GM21786 (cell line): ENCODE results near the gene XPR1.
A peak's percentile ranks its signal among the peaks of the same experiment; 100 is the strongest.
"Not testable (repeated sequence)": the region's sequence is repeated elsewhere in the genome, so short reads cannot be mapped to it uniquely, and the experiment has no call there.

Experiments used
- ATAC-seq: cut with Tn5 transposase; IDR thresholded peaks from one replicate; pipeline ENCODE4 v1.9.1; 2021; ENCODE audit not compliant: unreplicated experiment

XPR1 gene

DNA sequence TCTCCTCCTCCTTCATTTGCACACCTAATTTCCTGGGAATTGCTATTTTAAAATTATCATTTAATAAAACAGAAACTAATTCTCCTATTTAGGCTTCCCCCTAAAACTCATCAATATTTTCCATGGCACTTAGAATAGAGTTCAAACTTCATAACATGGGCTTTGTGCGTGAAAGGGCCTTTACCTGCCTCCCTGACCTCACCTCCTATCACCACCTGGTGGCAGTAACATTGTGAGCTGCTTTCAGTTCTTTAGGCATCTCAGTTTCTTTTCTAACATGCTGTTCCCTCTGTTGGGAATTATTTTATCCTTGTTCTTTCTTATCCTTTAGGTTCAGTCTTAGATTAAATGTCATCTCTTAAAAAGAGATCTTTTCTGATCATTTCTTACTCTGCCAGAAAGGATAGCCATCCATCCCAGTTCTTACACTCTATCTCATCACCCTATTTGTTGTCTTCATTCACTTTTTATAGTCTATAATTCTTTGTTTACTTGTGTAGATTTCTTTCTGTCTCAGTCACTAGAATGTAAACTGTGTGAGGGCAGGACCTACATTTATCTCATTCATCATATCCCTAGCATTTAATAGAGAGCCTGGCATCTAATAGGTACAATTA is 147.1 kb downstream of the XPR1 start:
- no peak for ATAC-seq

DNA sequence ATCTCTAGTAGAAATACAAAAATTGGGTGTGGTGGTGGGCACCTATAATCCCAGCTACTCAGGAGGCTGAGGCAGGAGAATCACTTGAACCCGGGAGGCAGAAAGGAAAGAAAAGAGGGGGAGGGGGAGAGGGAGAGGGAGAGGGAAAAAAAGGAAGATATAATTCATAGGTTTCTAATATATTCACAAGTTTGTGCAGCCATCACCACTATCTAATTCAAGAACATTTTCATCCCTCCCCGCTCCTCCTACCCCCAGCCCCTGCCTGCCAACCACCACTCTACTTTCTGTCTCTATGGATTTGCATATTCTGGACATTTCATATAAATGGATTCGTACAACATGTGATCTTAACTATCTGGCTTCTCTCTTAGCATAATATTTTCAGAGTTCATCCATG is 147.8 kb downstream of the XPR1 start:
- no peak for ATAC-seq

DNA sequence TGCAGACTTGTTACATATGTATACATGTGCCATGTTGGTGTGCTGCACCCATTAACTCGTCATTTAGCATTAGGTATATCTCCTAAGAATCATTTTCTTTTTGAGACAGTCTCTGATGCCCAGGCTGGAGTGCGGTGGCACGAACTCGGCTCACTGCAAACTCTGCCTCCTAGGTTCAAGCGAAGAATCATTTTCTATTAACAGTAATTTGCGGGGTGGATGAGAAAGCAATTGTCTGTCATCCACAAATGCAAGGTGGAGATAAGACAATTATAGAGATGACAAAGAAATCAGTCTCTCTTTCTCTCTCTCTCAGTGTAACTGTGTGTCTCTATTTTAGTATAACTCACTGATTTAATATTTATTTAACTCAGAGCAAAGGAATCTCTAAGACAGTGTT is 149.9 kb downstream of the XPR1 start:
- no peak for ATAC-seq

DNA sequence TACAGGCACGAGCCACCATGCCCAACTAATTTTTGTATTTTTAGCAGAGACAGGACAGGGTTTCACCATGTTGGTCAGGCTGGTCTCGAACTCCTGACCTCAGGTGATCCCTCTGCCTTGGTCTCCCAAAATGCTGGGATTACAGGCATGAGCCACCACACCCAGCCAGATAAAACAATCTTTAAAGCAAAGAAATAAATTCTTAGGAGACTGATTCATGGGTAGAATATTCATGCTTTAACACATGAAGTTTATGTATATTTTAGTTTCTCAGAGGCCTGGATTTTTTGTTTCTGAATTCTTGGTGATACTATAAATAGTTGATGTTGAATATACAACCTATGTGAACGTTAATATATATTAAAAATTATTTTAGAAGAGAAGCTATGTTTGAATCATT is 153.5 kb downstream of the XPR1 start:
- ATAC-seq: no peak

DNA sequence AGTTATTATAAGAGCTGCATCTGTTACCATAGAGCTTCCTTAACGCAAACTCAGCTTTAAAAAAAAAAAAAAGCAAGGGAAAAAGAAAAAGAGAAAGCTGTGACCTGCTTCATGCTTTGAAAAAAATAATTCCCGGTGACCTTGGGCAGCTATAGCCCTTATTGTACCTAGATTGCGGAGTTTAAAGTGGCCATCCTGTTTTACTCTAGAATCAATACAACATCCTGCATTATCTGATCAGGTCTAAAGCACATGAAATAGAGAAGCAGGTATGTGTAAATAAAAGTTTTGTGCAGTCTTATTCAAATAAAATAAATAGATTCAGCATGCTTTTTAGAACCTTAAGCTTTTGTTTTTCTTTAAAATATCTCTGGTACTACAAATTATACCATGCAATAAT is 154.1 kb downstream of the XPR1 start:
- ATAC-seq: no peak

DNA sequence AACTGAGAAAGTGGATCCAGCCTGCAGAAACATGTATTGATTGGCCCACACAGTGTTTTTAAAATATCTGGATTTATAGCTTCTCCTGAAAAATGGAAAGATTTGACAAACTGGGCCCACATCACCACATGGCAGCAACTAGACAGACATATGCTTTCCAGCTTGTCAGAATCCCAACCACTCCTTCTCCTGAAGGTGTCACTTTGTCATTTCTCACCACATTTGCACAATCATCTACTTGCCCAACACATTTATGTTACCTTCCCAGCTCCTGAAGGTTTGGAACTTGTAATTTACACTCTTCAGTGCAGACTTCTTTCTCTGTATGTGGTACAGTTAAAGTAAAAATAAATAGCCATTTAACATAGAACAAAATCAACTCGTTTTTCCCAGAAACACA is 154.8 kb downstream of the XPR1 start:
- no peak for ATAC-seq

DNA sequence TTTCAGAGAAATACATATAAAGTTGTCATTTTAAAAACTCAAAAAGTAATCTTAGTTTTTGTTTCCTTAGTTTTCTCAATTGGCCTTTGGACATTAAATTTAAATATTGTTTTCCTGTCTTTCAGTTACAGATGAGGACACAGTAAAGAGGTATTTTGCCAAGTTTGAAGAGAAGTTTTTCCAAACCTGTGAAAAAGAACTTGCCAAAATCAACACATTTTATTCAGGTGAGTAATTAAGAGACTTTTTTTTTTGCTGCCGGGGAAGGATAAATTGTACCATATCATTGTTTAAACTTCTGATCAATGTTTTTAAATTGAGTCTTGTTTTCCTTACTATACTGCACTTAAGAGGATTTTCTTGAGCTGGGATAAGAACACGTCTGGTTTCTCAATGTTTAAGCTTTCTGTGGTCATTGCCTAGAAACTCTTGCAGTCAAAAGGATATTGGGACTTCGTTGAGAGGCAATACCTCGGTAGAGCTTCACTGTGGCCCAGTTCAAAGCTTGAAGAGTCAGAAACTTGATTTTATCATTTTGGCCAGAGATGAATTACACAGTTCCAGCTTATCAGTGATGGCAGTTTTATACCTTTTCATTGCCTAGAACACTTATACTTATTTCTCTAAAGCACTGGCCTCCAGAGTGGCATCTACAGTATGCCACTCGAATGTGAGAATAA is 155.9 kb downstream of the XPR1 start:
- no peak for ATAC-seq

DNA sequence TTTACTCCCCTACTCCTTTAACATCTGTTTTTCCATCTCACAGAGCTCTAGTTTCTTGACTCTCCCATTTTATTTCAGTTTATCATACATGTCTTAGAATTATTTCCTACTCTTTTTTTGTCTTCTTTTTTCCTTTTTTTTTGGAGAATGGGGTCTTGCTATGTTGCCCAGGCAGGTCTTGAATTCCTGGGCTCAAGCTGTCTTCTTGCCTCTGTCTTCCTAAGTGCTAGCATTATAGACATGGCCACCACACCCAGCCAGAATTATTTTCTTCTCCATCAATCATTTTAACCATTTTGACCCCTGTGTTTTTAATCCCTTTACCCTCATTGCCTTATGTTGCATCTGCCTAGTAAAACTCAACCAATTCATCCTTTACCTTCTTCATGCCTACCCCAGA is 157.6 kb downstream of the XPR1 start:
- ATAC-seq: no peak

DNA sequence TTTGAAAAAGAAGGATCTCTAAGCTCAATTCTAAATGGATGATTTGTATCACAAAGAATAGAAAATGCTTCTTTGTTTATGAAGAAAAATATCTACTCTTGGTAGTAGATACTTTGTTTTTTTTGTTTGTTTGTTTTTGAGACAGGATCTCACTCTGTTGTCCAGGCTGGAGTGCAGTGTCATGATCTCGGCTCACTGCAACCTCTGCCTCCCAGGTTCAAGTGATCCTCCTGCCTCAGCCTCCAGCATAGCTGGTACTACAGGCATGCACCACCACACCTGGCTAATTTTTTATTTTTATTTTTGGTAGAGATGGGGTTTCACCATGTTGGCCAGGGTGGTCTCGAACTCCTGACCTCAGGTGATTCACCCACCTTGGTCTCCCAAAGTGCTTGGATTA is 159.3 kb downstream of the XPR1 start:
- ATAC-seq: not testable (repeated sequence)

DNA sequence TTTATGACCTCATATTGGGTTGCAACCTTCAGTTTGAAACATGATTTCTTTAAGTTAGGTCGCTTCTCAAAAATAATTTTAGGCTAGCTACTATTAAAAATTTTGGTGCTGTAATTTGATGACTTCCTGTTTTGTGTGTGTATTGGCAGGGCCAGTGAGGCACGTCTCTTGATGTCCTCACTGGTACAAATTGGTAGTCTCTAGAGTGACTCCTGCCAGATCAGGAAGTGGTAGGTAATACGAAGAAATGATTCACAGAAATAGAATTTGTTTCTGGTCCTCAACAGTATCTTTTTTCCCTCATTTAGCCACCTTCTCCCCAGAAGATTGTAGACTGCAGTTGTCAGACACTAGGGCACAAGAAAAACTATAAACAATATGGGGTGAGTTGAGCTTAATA is 160.0 kb downstream of the XPR1 start:
- ATAC-seq: no peak

DNA sequence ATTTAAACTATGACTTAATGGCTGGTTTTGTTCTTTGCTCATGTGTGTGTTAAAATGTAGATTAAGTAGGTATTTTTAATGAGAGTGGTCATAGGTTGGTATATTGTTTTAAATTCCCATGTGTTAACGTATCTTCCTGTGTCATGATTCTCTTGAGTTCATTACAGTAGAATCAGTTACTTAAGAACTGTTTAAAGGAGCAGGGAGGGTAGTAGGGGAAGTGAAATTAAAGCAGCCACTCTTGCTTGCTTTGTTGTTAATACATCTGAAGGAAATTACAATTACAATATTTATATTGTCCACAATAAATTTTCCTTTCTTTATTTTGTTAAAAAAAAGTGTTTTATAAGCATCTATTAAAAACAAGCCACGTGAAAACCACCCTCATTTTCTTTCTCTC is 161.6 kb downstream of the XPR1 start:
- ATAC-seq: no peak

DNA sequence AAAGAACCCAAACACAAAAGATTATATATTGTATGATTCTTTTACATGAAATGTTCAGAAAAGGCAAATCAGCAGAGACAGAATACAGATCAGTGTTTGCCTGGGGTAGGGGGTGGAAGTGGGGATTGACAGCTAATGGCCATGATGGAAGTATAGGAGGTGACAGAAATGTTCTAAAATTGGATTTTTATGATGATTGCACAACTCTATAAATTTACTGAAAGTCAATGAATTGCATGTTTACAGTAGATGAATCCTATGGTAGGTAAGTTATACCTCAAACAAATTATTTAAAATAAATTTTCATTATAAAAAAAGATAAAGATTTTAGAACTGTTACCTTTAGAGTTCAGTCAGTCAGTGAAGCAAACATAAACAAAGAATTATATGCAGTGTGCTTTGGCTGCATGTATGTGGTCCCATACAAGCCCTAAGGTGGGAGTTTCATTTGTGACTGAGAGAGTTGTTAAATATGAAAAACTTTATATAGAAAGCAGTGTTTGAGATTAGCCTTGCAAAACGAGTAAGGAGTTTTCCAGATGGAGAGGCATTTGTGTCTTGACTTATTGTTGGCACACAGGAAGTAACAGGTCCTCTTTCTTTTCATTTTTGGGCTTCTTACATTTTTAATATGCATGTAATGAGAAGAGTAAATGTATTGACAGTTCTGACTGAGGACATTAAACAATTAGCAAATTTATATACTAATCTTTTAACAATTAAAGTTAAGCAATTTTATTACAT is 165.2 kb downstream of the XPR1 start:
- no peak for ATAC-seq

DNA sequence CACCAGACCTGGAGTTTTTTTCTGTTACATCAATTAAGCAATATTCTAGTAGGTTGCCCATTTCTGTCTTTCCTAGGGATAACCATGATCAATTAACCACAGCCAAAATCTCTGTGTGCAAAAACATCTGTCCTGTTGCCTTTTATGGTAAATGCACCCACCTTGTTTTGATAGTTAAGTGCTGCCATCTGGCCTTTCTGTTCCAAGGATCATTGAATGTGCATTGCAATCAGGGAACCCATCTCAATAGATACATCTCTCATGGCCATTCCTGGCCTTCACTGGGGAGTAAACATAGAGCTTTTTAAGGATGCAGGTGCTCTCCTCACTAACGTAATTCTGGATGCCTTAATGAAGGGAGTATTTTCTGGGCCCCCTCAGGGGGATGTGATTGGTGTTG is 169.1 kb downstream of the XPR1 start:
- no peak for ATAC-seq

DNA sequence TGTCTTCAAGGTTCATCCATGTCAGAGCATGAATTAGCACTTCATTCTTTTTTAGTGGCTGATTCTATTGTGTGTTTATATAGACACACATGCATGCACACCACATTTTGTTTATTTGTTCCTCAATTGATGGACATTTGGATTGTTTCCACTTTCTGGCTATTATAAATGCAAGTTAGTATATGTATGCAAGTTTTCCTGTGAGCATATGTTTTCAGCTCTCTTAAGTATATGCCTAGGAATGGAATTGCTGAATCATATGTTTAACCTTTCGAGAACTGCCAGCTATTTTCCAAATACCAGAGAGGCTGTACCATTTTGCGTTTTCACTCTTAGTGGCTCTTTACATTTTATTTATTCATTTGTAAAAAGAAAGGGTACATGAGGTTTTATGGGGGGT is 171.0 kb downstream of the XPR1 start:
- no peak for ATAC-seq

DNA sequence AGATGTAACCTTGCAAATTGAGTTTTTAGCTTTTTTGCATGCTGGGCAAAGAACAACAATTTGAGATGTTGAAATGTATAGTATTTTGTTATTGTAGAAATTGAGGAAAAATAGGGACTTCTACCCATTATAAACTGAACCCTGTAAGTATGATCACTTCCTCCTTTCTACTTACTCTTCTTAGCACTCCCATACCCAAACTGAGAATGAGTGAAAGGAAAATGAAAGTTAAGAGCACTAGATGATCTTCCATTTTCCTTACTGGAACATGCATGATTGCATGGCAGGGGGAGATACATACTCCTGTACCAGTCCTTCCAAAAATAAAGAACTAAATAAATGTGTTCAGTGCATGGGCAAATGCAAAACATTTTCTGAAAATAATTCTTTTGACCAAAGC is 173.5 kb downstream of the XPR1 start:
- peak; percentile 89 for ATAC-seq

DNA sequence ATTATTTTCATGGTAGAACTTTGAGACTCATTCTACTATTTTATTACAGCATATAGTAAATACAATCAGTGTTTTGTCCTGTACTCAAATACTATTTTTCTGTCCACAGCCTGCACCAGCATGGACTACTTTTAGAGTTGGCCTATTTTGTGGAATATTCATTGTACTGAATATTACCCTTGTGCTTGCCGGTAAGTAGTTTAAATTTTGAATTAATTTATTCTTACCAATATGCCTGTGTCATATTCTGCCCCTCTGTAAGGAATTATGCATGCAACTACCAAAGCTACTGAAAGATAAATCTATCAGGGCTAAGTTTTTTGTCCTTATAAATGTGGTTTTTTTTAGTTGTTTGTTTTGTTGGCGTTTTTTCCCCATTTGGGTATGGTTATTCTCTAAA is 179.5 kb downstream of the XPR1 start:
- no peak for ATAC-seq

DNA sequence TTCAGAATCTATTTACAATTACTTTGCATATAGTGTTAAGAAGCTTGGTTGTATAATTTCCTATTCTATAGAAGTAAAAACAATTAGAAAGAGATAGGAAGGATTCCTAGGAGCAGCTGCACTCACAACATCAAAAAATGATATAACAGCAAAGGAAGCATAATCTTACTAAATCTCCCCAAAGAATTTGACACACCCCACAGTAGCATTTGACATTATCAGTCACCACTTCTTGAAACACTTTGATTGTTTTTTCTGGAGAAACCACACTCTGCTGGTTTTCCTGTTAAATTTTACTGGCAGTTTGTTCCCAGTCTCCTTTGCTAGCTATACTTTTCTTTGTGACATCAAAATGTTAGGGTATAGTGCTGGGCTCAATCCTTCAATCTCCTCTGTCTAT is 180.1 kb downstream of the XPR1 start:
- ATAC-seq: no peak

DNA sequence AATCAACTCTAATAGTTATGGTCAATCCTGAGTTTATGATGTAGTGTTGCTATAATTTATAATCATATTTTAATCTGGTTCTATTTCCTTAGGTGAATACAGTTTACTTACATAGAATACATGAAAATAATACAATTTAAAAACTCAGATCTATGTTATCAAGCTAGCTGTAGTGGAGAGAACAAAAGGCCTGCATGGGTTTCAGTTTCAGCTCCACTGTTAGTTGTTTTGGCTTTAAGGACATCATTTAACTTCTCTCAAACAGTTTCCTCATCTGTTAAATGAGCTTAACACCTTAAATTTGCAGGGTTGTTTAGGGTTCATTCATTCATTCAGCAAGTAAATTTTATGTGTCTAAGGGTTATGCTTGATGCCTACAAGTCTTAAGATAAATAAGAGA is 182.4 kb downstream of the XPR1 start:
- ATAC-seq: no peak

DNA sequence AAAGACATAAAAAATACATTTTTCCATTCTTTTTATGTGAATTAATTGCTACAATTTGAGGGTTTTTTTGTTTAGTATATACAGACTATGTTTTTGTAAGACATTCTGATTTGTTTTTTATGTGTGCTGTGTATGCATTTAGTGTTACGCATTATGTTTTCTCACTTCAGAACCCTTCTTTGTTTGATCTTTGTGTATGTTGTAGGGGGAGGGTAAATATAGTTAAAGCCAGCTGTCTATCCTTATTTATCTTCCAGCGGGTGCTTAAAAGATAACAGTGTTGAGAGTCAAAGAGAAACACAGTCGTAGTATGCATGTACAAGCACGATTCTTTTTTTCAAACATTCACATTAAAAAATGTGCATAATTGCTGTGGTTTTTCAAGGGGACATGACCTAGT is 183.4 kb downstream of the XPR1 start:
- ATAC-seq: no peak

DNA sequence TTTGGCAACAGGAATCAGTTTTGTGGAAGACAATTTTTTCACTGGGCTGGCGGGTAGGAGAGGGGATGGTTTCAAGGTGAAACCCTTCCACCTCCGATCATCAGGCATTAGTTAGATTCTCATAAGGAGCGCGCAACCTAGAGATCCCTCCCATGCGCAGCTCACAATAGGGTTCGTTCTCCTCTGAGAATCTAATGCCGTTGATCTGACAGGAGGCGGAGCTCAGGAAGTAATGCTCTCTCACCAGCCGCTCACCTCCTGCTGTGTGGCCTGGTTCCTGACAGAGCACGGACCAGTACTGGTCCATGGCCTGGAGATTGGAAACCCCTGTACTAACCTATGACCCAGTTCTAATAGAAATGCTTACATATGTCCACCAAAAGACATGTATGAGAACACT is 184.3 kb downstream of the XPR1 start:
- no peak for ATAC-seq

DNA sequence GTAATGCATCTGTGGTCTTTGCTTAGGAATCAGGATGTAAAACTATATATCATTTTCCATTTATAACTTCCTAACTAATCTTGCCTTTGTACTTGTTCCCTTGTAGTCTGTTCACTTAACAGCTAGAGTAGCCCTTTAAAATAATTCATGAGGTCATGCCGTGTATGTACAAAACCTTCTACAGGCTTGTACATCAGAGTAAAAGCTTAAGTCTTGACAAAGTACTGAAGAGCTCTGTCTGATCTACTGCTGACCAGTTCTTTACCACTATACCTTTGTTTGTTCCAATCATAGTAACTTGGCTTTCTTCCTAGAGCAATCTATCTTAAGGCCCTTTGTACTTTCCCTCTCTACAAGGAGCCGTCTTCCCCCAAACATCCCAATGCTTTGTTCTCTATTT is 190.1 kb downstream of the XPR1 start:
- no peak for ATAC-seq

DNA sequence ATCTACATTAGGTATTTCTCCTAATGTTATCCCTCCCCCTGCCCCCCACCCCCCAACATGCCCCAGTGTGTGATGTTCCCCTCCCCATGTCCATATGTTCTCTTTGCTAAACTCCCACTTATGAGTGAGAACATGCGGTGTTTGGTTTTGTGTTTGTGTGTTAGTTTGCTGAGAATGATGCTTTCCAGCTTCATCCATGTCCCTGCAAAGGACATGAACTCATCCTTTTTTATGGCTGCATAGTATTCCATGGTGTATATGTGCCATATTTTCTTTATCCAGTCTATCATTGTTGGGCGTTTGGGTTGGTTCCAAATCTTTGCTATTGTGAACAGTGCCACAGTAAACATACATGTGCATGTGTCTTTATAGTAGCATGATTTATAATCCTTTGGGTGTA is 199.7 kb downstream of the XPR1 start:
- not testable (repeated sequence) for ATAC-seq
